NCI-H1092 treated with DMSO at 0.1 percent for 48 hours (cell line): Measurements from ENCODE around the gene MYBPC1.

Source experiments
- DNase-seq: peaks from one replicate; lab custom pipeline; 2025; lab: John Stamatoyannopoulos, UW

The MYBPC1 gene

GRCh38 chr12:101695706-101696105, 100.9 kb downstream of the MYBPC1 start:
- no peak for DNase-seq

GRCh38 chr12:101696251-101697196, 101.8 kb downstream of the MYBPC1 start:
- DNase-seq: peak; percentile 28

GRCh38 chr12:101697197-101697929, 102.6 kb downstream of the MYBPC1 start, which contains the start of gene CHPT1:
Gene CHPT1, plus strand, starts transcription at chr12:101697640. Its CDS starts 222 bp downstream, at chr12:101697862.
- DNase-seq: peak; percentile 51

GRCh38 chr12:101697930-101698799, 103.4 kb downstream of the MYBPC1 start:
- DNase-seq: peak; percentile 51

- DNase-seq: no peak
Observed at GRCh38 chr12:101698800-101699347, 104.1 kb downstream of the MYBPC1 start.

GRCh38 chr12:101700299-101700820, 105.6 kb downstream of the MYBPC1 start:
- DNase-seq: no peak

GRCh38 chr12:101703487-101703886, 108.7 kb downstream of the MYBPC1 start:
- no peak for DNase-seq

- DNase-seq: no peak
Observed at GRCh38 chr12:101706403-101706802, 111.6 kb downstream of the MYBPC1 start.

GRCh38 chr12:101707131-101707782, 112.5 kb downstream of the MYBPC1 start:
- no peak for DNase-seq

- no peak for DNase-seq
Observed at GRCh38 chr12:101710288-101710687, 115.5 kb downstream of the MYBPC1 start.

- DNase-seq: no peak
Observed at GRCh38 chr12:101713059-101713682, 118.4 kb downstream of the MYBPC1 start.

GRCh38 chr12:101713930-101714329, 119.2 kb downstream of the MYBPC1 start:
- DNase-seq: no peak

- DNase-seq: no peak
Observed at GRCh38 chr12:101714877-101715444, 120.2 kb downstream of the MYBPC1 start.

GRCh38 chr12:101719566-101719965, 124.8 kb downstream of the MYBPC1 start:
- no peak for DNase-seq

GRCh38 chr12:101720118-101720517, 125.3 kb downstream of the MYBPC1 start:
- no peak for DNase-seq

GRCh38 chr12:101722392-101722791, 127.6 kb downstream of the MYBPC1 start:
- DNase-seq: no peak

GRCh38 chr12:101727098-101727497, 132.3 kb downstream of the MYBPC1 start:
- no peak for DNase-seq

- DNase-seq: no peak
Observed at GRCh38 chr12:101729842-101730241, 135.1 kb downstream of the MYBPC1 start.

GRCh38 chr12:101732318-101732717, 137.5 kb downstream of the MYBPC1 start:
- DNase-seq: no peak

GRCh38 chr12:101733166-101733565, 138.4 kb downstream of the MYBPC1 start:
- DNase-seq: no peak
